ENCODE results near the gene APOA1. TPM values are rescaled to one million over a fixed set of nuclear protein-coding genes. Genes with fewer than 3 reads are reported as not detected.

Gene APOA1
- total and polyA plus RNA-seq, 10 of the 15 experiments (the other 5 are each of a cell fraction or from before 2014, with no cell fraction given) = 0.10 to 2.4 (median 0.24) TPM; not detected in 3

DNA sequence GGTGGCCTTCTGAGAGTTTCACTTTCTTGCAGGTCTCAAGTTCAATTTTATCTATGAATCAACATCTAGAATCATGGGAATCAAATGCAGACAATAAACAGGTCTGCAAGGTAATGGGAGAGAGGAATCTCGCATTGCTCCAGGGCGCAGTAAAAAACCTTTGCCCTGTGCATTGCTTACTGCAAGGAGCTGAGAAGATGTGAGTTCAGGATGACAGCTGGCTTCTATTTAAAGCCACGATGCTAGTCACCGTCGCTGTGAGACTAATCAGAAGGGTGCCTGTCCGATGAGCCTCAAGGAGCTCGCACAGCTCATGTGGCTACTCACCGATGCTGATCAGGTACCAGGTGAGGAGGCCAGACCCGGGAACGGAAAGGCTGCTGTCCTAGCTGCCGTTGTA, 30.2 kb upstream of the APOA1 start (continued):
- TF ChIP-seq SUPT20H (IDR thresholded peaks at IDR 0.05; ENCODE audit: borderline replicate concordance, control insufficient read depth, low read depth, low read length) = no peak
- no peak for TF ChIP-seq RUNX3 (IDR thresholded peaks at IDR 0.05; ENCODE audit: low read length)

DNA sequence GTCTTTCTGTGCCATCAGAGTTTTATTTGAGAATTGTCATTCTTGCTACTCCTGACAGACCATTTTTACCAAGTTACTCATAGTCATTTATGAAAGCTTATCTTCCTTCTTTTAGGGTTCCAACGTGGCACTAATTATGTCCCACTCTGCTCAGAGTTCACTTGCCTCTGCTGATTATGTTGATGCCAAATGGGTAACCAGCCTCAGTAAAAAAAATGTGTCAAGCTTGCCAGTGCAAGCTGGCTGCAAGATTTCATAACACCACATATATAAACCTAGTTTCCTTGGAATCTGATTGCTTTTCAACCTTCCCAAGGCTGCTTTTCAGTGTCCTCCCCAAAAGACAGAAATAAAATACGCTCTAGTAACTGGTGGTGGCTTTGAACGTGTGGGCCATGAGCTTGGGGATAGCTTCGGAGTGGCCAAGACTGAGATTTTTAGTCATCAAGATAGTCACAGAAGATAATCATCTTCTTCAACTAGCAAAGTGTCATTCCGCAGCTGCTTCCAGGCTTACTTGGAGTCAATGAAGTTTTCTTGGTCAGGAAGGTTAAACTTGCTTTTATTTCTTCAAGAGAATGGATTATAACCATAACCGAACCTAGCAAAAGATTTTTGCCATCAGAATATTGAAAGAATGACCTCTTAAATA, 29.5 kb upstream of the APOA1 start:
- no peaks in the 10 kb centered on the region for H3K27me3 ChIP-seq (replicated peaks in 1 of 2; ENCODE audit: control insufficient read depth in 2 of 2, insufficient read depth in 2 of 2, low read length in 1 of 2)
- POLR2A ChIA-PET = no interaction called here
- intact Hi-C loops (cut with micrococcal nuclease; ENCODE audit: unreplicated experiment) (no loop called here), in situ Hi-C loops (cut with MboI) (no loop called here)
- ATAC-seq (no peak), FAIRE-seq (no peak), DNase-seq (ENCODE audit: low read depth, low spot score) (no peak)
- no peaks in the 10 kb centered on the region for H3K9me3 ChIP-seq (replicated peaks; ENCODE audit: control insufficient read depth, insufficient read depth, low read length)
- H3K4me2 ChIP-seq (ENCODE audit: control insufficient read depth, insufficient read depth) = no peak overlapping the region
- no peaks in the 10 kb centered on the region for H3K4me1 ChIP-seq (ENCODE audit: control insufficient read depth, insufficient read depth, low read length)
- RAD21 ChIA-PET (ENCODE audit: unreplicated experiment) = interaction anchor here (1.2 kb wide), 1 partner anchor 238 kb away, joined by 3 read pairs; no protein-coding TSS in a partner anchor
- no peak overlapping the region for H3K9ac ChIP-seq (ENCODE audit: control insufficient read depth, insufficient read depth, low read length)
- WGBS (ENCODE audit: insufficient coverage, insufficient replicate concordance, low lambda C conversion rate, missing lambda C conversion rate) = 97% methylated on average over 6 of the region's 6 CpGs
- H3K36me3 ChIP-seq (ENCODE audit: control insufficient read depth in 2 of 2, insufficient read depth in 2 of 2, low read length in 1 of 2) = peaks cover 8 to 20% of the 10 kb centered on the region in 2 experiments
- no peak overlapping the region for H2AFZ ChIP-seq (ENCODE audit: control insufficient read depth, low read depth, low read length)
- no peak overlapping the region for H3K27ac ChIP-seq (ENCODE audit: control insufficient read depth, insufficient read depth)
- no peak overlapping the region for H3K4me3 ChIP-seq
- SMC1A ChIA-PET (ENCODE audit: uncharacterized antibody, unreplicated experiment) = interaction anchor here (1.2 to 2.4 kb wide), 2 partner anchors 12 to 13 kb away, joined by 4 to 7 read pairs; no protein-coding TSS in a partner anchor
- BruUV-seq (replicated peaks) = no TSS peak
- TF ChIP-seq, protein P1, sequence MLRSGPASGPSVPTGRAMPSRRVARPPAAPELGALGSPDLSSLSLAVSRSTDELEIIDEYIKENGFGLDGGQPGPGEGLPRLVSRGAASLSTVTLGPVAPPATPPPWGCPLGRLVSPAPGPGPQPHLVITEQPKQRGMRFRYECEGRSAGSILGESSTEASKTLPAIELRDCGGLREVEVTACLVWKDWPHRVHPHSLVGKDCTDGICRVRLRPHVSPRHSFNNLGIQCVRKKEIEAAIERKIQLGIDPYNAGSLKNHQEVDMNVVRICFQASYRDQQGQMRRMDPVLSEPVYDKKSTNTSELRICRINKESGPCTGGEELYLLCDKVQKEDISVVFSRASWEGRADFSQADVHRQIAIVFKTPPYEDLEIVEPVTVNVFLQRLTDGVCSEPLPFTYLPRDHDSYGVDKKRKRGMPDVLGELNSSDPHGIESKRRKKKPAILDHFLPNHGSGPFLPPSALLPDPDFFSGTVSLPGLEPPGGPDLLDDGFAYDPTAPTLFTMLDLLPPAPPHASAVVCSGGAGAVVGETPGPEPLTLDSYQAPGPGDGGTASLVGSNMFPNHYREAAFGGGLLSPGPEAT (IDR thresholded peaks at IDR 0.05; ENCODE audit: low read depth) = no peak
- TF ChIP-seq, protein P2, sequence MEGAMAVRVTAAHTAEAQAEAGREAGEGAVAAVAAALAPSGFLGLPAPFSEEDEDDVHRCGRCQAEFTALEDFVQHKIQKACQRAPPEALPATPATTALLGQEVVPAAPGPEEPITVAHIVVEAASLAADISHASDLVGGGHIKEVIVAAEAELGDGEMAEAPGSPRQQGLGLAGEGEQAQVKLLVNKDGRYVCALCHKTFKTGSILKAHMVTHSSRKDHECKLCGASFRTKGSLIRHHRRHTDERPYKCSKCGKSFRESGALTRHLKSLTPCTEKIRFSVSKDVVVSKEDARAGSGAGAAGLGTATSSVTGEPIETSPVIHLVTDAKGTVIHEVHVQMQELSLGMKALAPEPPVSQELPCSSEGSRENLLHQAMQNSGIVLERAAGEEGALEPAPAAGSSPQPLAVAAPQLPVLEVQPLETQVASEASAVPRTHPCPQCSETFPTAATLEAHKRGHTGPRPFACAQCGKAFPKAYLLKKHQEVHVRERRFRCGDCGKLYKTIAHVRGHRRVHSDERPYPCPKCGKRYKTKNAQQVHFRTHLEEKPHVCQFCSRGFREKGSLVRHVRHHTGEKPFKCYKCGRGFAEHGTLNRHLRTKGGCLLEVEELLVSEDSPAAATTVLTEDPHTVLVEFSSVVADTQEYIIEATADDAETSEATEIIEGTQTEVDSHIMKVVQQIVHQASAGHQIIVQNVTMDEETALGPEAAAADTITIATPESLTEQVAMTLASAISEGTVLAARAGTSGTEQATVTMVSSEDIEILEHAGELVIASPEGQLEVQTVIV (IDR thresholded peaks at IDR 0.05; ENCODE audit: borderline replicate concordance, partially characterized antibody) = no peak
- TF ChIP-seq HCFC1 (IDR thresholded peaks at IDR 0.05; ENCODE audit: low read length) (no peak), PML (IDR thresholded peaks at IDR 0.05; ENCODE audit: low read length) (no peak), MYC (IDR thresholded peaks at IDR 0.05; ENCODE audit: insufficient read depth, insufficient read length, insufficient replicate concordance, low read length, severe bottlenecking) (no peak), TCF3 (IDR thresholded peaks at IDR 0.05; ENCODE audit: borderline replicate concordance, insufficient read depth, low read depth, low read length) (no peak), ESRRA (IDR thresholded peaks at IDR 0.05; ENCODE audit: low read length) (no peak), POLR2AphosphoS5 (IDR thresholded peaks at IDR 0.05; ENCODE audit: low read length) (no peak), RCOR1 (conservative IDR thresholded peaks at IDR 0.05; ENCODE audit: low read depth, low read length) (no peak), IKZF2 (IDR thresholded peaks at IDR 0.05) (no peak), MEF2B (IDR thresholded peaks at IDR 0.05; ENCODE audit: partially characterized antibody, poor library complexity, severe bottlenecking) (no peak), SMARCA5 (IDR thresholded peaks at IDR 0.05) (no peak), FOXK2 (IDR thresholded peaks at IDR 0.05) (no peak), TCF7 (IDR thresholded peaks at IDR 0.05; ENCODE audit: borderline replicate concordance) (no peak), GATAD2B (conservative IDR thresholded peaks at IDR 0.05; ENCODE audit: low read depth) (no peak), SIX5 (IDR thresholded peaks at IDR 0.05; ENCODE audit: low read depth, low read length, severe bottlenecking) (no peak)
- TF ChIP-seq, protein P3, sequence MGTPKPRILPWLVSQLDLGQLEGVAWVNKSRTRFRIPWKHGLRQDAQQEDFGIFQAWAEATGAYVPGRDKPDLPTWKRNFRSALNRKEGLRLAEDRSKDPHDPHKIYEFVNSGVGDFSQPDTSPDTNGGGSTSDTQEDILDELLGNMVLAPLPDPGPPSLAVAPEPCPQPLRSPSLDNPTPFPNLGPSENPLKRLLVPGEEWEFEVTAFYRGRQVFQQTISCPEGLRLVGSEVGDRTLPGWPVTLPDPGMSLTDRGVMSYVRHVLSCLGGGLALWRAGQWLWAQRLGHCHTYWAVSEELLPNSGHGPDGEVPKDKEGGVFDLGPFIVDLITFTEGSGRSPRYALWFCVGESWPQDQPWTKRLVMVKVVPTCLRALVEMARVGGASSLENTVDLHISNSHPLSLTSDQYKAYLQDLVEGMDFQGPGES (IDR thresholded peaks at IDR 0.05) = no peak
- H4K20me1 ChIP-seq (ENCODE audit: control insufficient read depth, insufficient read depth) = no peaks in the 10 kb centered on the region
- no peaks in the 10 kb centered on the region for H3K79me2 ChIP-seq (ENCODE audit: control insufficient read depth, insufficient read depth, low read length)
- CTCF ChIA-PET = interaction anchor here (1.2 to 1.5 kb wide), 4 partner anchors 13 to 314 kb away, joined by 3 to 5 read pairs (median 4); partner anchors contain the start of gene APOA5
